Fibroblast of skin of abdomen (primary cell): ENCODE data around the gene PSMB10.

Experiments
- DNase-seq: peaks from one replicate; pipeline ENCODE4 v3.0.0-alpha.2; 2013

PSMB10 gene

DNA sequence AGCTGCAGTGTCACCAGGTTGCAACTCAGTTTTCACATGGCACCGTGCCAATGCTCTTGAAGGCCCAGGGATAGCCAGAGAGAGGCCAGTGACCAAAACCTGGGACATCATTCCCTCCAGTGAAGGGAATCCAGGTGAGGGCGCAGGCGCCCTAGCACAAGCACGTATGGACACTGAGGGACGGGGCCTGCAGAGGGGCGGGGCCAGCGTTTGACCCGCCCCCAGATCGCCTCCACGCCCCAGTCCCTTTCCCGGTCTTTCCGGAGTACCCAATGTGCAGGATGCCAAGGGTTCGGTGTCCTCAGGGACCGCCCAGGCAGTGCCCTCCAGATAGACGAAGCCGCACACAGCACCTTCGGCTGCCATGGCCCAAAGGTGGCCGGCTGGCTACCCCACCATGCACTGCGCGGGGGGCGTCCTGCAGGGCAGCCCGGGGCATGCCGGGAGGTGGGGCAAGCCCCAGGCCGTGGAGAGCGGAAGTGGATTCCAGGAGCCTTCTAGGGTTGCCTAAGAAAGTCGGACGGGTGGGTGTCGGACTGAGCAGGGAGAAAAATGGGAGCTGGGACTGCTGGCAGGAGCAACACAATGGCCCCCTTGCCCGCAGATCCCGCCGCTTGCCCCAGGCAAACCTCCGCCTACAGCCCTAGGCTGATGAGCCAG is 27.1 kb upstream of the PSMB10 start:
- DNase-seq: no peak

- no peak for DNase-seq
Measured at GRCh38 chr16:67963292-67963661, 26.6 kb upstream of the PSMB10 start.

GRCh38 chr16:67962135-67962534 is 25.5 kb upstream of the PSMB10 start:
- no peak for DNase-seq

GRCh38 chr16:67961551-67961957 is 24.9 kb upstream of the PSMB10 start:
- no peak for DNase-seq

GRCh38 chr16:67959536-67960329 is 23.1 kb upstream of the PSMB10 start:
- no peak for DNase-seq

GRCh38 chr16:67957622-67958021 is 21.0 kb upstream of the PSMB10 start:
- no peak for DNase-seq

DNA sequence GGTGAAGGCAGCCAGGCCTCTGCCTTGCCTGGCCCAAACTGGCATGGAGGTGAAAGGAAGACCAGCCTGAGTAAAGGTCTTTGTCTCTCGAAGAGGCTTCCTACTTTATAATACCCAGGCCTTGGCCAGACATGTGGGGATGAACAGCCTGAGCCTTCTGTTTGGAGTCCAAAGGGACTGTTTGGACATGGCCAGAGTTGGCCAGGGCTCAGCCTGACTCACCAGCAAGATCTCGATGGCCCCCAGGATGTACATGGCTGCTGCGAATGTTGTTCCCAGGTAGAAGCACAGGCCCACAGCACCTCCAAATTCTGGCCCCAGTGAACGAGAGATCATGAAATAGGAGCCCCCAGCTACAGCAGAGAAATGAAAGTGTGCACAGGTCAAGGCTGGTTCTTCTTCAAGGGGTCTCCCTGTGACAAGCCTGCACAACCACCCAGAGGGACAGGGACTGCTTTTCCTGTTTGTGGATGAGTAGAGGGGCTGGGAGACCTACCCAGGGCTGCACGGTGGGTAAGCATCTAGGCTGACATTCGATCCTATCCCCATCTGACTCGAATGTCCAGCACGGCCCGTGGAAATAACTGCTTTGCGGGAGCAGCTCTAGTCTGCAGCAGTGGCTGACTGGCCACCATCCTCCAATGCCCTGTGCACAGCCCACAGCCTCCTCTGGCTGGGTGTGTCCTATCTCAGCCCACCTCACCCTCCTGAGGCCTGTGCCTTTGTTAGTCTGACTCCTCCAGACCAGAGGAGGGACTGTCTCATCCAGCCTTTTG is 18.0 kb upstream of the PSMB10 start:
- DNase-seq: no peak

DNA sequence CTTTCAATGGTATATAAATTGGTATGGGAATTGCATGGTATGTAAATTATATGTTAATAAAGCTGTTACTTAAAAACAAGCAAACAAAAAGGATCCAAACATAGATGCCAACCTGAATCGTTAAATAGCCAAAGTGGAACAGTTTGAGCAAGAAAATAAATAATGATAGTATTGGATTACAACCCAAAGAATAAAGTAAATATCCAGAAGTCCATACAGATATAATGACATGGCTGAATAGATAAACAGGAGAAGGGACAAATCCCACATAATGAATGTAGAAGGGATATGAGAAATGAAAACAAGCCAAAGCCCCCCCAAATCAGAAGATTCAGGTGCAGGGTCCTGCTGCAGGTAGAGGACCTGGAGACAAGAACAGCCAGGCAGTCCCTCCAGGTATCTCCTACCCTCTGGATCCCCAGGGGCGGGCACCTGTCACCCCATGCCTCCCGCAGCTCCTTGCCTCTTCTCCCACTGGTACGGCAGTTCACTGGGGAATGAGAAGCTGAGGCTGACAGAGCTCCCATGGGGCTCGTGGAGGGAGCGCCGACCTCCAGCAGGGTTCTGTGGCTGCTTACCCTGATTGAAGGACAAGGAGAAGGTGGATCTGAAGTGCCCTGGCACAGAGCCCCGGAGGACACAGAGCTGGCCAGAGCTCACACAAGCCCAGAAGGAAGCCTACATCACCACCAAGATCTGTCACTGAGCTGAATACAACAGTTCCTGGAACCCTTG is 17.2 kb upstream of the PSMB10 start:
- DNase-seq: no peak

DNA sequence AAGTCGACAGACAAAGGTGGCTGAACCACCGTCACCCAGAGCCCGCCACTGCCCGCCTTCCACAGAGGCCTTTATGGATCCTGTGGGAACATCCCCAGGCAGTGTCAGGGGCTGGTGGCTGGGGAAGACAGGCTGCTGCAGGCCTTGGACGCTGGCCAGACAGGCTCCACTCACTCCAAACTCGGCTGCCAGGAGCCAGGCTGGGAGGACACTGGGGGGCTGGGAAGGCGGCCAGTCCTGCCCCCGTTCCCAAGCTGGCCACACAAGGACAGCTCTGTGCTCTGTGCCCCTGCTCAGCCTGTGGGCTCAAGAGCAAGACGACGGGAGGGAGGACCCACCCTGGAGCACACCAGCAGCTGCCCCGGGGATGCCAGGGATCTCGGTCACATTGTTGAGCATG is 14.8 kb upstream of the PSMB10 start:
- no peak for DNase-seq

DNA sequence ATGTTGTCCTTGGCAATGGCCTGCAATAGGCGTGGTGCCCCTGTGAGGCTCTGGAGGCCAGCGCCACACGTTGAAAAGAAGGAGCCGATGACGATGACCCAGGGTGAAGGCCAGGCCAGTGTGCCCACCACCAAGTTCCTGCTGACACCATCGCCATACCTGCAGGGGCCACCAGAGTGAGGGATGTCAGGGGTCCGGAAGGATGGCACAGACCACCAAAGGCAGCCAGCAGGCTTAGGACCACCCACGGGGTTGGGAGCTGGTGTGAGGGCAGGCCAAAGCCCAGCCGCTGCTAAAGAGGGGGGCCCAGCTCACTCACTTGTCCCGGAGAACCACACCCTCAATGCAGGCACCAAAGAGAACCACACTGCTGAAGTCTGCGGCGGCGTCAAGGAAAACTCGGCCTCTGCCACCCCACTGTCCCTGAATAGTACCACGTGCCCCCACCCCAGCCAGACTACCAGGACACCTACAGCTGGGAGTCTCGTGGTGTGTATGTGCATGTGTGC is 13.7 kb upstream of the PSMB10 start:
- no peak for DNase-seq

DNA sequence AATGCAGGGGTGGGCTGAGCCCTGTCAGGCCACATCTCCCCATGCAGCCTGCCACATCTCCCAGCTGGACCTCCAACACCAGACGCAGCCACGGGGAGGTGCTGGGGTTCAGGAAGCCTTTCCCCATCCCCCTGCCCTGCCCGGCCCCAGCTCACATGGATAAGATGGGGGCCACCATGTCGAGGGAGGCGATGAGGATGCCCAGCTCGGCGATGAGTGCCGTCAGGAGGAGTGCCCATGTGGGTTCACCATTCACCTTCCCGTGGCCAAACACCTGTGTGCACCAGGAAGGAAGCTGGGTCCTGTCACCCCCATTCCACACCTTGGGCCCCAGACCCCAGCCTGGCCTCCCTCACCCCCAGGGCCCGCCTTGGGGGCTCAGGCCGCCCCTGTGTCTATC is 13.0 kb upstream of the PSMB10 start:
- DNase-seq: no peak

- DNase-seq: no peak
Measured at GRCh38 chr16:67948015-67948414, 11.4 kb upstream of the PSMB10 start.

- DNase-seq: no peak
Measured at GRCh38 chr16:67946966-67947558, 10.4 kb upstream of the PSMB10 start.

DNA sequence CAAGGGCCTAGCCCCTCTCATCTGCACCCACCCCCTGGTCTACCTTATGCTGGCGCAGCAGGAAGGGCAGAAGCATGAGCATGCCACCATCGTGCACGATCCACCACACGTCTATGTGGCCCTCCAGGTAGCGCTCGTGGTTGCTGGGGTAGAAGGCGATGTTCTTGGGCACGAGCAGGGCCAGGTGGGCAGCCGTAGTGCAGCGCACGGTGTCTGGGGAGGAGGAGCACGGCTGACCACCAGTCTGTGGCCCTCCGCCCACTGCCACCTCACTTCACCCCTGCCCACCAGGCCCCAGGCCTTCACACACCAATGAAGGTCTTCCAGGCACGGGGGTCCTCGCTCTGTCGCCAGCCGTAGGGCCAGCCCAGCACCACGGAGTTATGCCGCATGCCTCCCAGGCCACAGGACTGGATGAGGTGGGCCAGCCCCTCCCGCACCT is 9.5 kb upstream of the PSMB10 start:
- DNase-seq: no peak

GRCh38 chr16:67945392-67945933 is 8.8 kb upstream of the PSMB10 start:
- no peak for DNase-seq

DNA sequence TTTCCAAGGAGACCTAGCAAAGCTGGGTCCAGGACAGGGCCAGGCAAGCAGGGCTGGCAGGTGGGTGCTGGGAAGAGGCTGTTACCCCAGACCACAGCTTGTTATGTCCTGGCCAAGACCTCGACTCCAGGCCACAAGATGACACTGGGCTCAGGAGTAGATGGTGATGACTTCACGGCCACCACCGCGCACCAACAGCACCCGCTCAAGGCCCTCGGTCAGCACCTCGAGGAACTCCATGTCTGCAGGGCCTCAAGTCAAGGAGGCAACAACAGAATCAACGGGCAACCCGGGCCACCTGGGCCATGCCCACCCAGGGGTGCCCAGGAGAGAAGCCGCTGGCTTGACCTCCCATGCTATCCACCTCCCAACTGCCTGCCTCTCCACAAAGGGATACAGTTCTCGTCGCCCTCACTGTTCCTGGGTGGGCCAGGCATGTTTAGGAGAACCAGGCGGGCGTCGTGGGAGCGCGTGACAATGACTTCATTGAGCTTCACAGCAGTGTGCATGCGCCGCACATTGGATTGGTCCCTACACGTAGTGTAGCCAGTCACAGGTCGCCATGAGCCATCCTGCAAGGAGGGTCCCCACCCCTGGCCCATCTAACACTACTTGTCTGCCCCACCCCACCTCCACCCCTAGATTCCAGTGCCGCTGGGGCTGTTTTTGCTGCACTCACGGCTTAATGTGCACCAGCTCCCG is 8.2 kb upstream of the PSMB10 start:
- no peak for DNase-seq

- no peak for DNase-seq
Measured at GRCh38 chr16:67943619-67944504, 7.2 kb upstream of the PSMB10 start, which contains the start of gene LCAT. TSS of gene LCAT (minus strand) at chr16:67944120. CDS start at chr16:67944101, 19 bp downstream.

DNA sequence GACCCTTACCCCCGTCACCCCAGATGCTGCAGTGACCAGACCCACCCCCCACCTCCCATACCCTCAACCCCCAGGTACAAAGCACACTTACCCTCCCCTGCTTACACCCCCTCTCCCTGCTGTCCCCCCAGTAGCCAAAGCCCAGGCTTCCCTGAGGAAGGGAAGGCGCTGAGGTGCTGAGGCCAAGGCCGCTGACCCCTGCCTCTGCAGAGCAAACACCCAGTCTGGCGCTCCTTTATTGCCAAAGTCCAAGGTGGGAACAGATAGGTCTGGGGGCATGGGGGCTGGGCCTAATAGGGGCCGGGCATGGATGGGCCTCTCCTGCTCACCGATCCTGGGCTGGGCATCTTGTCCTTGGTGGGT is 6.6 kb upstream of the PSMB10 start:
- DNase-seq: no peak

- DNase-seq: no peak
Measured at GRCh38 chr16:67942510-67943255, 6.0 kb upstream of the PSMB10 start.

- DNase-seq: no peak
Measured at GRCh38 chr16:67942200-67942509, 5.5 kb upstream of the PSMB10 start.
